ENCODE data around the gene ALKBH5.

The ALKBH5 gene

GRCh38 chr17:18236494-18236893 lies 52.9 kb downstream of the ALKBH5 start:
- Mint-ChIP-seq H3K4me3 (no peak overlapping the region), H3K4me1 (peaks cover 10% of the 10 kb centered on the region), H3K27me3 (ENCODE audit: low read depth, poor library complexity) (no peaks in the 10 kb centered on the region), H3K36me3 (ENCODE audit: low read depth) (peaks cover 33% of the 10 kb centered on the region), H3K9me3 (no peaks in the 10 kb centered on the region), H3K27ac (no peak overlapping the region)
- DNase-seq, result no peak
- TF ChIP-seq CTCF (IDR thresholded peaks at IDR 0.05), result no peak

DNA sequence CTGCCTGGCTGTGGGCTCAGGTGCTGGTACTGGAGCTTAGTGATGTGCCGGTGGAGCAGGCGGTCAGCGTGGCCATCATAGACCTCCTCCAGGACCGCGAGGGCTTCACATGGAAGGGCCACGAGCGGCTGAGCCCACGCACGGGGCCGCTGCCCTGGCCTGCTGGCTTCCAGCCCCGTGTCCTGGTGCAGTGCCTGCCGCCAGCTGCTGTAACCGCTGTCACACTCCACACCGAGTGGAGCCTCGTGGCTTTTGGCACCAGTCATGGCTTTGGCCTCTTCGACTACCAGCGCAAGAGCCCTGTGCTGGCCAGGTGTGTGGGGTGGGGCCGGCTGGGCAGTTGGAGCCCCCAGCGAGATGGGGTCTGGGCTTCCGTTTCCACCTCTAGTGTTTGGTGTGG lies 53.8 kb downstream of the ALKBH5 start:
- no peak overlapping the region for H3K27ac Mint-ChIP-seq
- no peaks in the 10 kb centered on the region for H3K9me3 Mint-ChIP-seq

GRCh38 chr17:18238299-18238698 lies 54.7 kb downstream of the ALKBH5 start:
- Mint-ChIP-seq H3K36me3 (ENCODE audit: low read depth) (peaks cover 33% of the 10 kb centered on the region), H3K27me3 (ENCODE audit: low read depth, poor library complexity) (no peaks in the 10 kb centered on the region), H3K4me1 (peaks cover 4% of the 10 kb centered on the region), H3K9me3 (no peaks in the 10 kb centered on the region), H3K4me3 (no peak overlapping the region), H3K27ac (no peak overlapping the region)
- TF ChIP-seq CTCF (IDR thresholded peaks at IDR 0.05), result no peak
- DNase-seq, result no peak

More for the DNA sequence above, 53.8 kb downstream of the ALKBH5 start:
- peaks cover 33% of the 10 kb centered on the region for H3K36me3 Mint-ChIP-seq (ENCODE audit: low read depth)
- no peak for TF ChIP-seq CTCF (IDR thresholded peaks at IDR 0.05)
- no peak for DNase-seq
- no peak overlapping the region for H3K4me3 Mint-ChIP-seq
- H3K4me1 Mint-ChIP-seq, result peaks cover 4% of the 10 kb centered on the region
- no peaks in the 10 kb centered on the region for H3K27me3 Mint-ChIP-seq (ENCODE audit: low read depth, poor library complexity)

- no peak for DNase-seq
- H3K27me3 Mint-ChIP-seq (ENCODE audit: low read depth, poor library complexity), result no peaks in the 10 kb centered on the region
- H3K4me1 Mint-ChIP-seq, result peaks cover 4% of the 10 kb centered on the region
- no peak overlapping the region for H3K4me3 Mint-ChIP-seq
- peaks cover 34% of the 10 kb centered on the region for H3K36me3 Mint-ChIP-seq (ENCODE audit: low read depth)
- no peak for TF ChIP-seq CTCF (IDR thresholded peaks at IDR 0.05)
- no peak overlapping the region for H3K27ac Mint-ChIP-seq
- no peaks in the 10 kb centered on the region for H3K9me3 Mint-ChIP-seq
Measured at GRCh38 chr17:18240449-18240848, 56.8 kb downstream of the ALKBH5 start.

DNA sequence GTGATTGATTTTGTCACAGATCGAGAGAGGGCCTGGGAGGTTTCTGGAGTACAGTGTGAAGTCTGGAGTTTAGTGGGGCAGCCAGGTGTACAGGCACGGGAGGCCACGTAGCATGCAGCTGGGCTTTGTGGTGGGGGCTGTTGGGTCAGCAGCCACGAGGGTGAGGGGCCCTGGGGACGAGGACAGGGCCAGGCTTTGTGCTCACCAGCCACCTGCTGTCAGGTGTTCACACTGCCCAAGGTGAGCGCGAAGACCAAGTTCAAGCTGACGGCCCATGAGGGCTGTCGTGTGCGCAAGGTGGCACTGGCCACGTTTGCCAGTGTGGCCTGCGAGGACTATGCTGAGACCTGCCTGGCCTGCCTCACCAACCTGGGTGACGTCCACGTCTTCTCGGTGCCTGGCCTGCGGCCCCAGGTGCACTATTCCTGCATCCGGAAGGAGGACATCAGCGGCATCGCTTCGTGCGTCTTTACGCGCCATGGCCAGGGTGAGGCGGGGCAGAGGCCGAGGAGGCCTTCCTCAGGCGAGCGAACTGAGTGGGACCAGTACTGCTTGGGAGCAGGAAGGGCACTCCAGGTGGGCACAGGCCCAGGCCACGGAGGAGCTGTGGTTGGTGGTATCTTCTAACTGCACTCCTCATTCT lies 57.7 kb downstream of the ALKBH5 start:
- H3K4me1 Mint-ChIP-seq, result no peaks in the 10 kb centered on the region
- no peak for TF ChIP-seq CTCF (IDR thresholded peaks at IDR 0.05)
- H3K9me3 Mint-ChIP-seq, result no peaks in the 10 kb centered on the region
- no peak for DNase-seq
- H3K27me3 Mint-ChIP-seq (ENCODE audit: low read depth, poor library complexity), result no peaks in the 10 kb centered on the region
- H3K36me3 Mint-ChIP-seq (ENCODE audit: low read depth), result peaks cover 29% of the 10 kb centered on the region
- no peak overlapping the region for H3K27ac Mint-ChIP-seq
- H3K4me3 Mint-ChIP-seq, result no peak overlapping the region

All from nephron progenitor cell (in vitro differentiated cells).